Kidney (tissue), 14 donors: ENCODE results near the gene P3H3. TPM values are rescaled to one million over a fixed set of nuclear protein-coding genes. Genes with fewer than 3 reads are reported as not detected.

Experiments used
- DNase-seq, 5 donors: peaks; one replicate each; pipeline ENCODE4 v3.0.0-alpha.2; 2013 to 2020
- FAIRE-seq: peaks from 2 replicates; lab custom pipeline; 2012; peaks lifted over from hg19 to GRCh38; lab: Jason Lieb, UNC
- H3K27ac ChIP-seq, 2 donors: one replicate each; pipeline ENCODE4 v1.7.0; 2013; ENCODE audit warnings: low read depth in 2 of 2, low read length in 2 of 2, inconsistent platforms in 1 of 2
- H3K27me3 ChIP-seq: one replicate; pipeline ENCODE4 v1.7.1; 2013; ENCODE audit warnings: low read length, inconsistent platforms; ENCODE audit not compliant: control insufficient read depth, insufficient read depth
- H3K36me3 ChIP-seq, 3 donors: one replicate each; pipeline versions ENCODE4 v1.7.0 to v1.7.1; 2013; ENCODE audit warnings: low read length in 3 of 3, control low read depth in 1 of 3, inconsistent platforms in 1 of 3; ENCODE audit not compliant: insufficient read depth in 3 of 3, control insufficient read depth in 2 of 3
- H3K4me1 ChIP-seq, 3 donors: one replicate each; pipeline versions ENCODE4 v1.7.0 to v1.7.1; 2013; ENCODE audit warnings: low read length in 3 of 3, inconsistent platforms in 1 of 3, low read depth in 1 of 3; ENCODE audit not compliant: control insufficient read depth in 2 of 3, insufficient read depth in 2 of 3
- H3K4me3 ChIP-seq, 3 donors: one replicate each; pipeline versions ENCODE4 v1.7.0 to v1.8.1; 2013; ENCODE audit warnings: low read length in 3 of 3, control low read depth in 1 of 3, inconsistent platforms in 1 of 3
- H3K9ac ChIP-seq, 3 donors: one replicate each; pipeline versions ENCODE4 v1.7.0 to v1.7.1; 2013; ENCODE audit warnings: low read length in 3 of 3, control low read depth in 1 of 3, inconsistent platforms in 1 of 3
- H3K9me3 ChIP-seq, 3 donors: one replicate each; pipeline versions ENCODE4 v1.7.0 to v1.7.1; 2013; ENCODE audit warnings: low read length in 3 of 3, control low read depth in 1 of 3, inconsistent platforms in 1 of 3; ENCODE audit not compliant: control insufficient read depth in 2 of 3, insufficient read depth in 1 of 3
- intact Hi-C: fragments of 100-400 bp; cut with DNase I; formaldehyde crosslinking; loops from one replicate; pipeline ENCODE4 v1.11.1; 2022
- polyA plus RNA-seq: library from polyadenylated mRNA; stranded (reverse); fragments of 350-450 nt; fragmentation: Illumina TruSeq; extraction: RNeasy Lipid Tissue Mini Kit (QIAGEN cat#74804); gene quantifications from one replicate; pipeline ENCODE4 v1.2.3, GENCODE V29; 2014; ENCODE audit warnings: low read depth, low replicate concordance; ENCODE audit not compliant: insufficient read depth
- total RNA-seq: library from RNA; stranded (reverse); fragmentation: NEBNext Ultra II Directional; extraction: Animal tissue kit (Norgen Biotek cat#: 25700); gene quantifications from one replicate; pipeline ENCODE4 v1.2.1, GENCODE V29; 2021
- TF ChIP-seq, protein P1 (sequence below): IDR thresholded peaks from 3 replicates; pipeline ENCODE4 v1.5.1; 2012; ENCODE audit warnings: mild to moderate bottlenecking, moderate library complexity, borderline replicate concordance; ENCODE audit not compliant: insufficient read depth; ENCODE audit errors: extremely low read depth
- donor health status: control.
- donor health status: control.
- donor health status: control.
- donor health status: control.
- donor health status: control.
- donor health status: DM: yes; HTN: yes; CAD: no.
- donor health status: Normal renal cell carcinoma (clear cell type).

Gene P3H3
- total and polyA plus RNA-seq, 2 donors from 2014 or later: 17.0 to 18.5 TPM

DNA sequence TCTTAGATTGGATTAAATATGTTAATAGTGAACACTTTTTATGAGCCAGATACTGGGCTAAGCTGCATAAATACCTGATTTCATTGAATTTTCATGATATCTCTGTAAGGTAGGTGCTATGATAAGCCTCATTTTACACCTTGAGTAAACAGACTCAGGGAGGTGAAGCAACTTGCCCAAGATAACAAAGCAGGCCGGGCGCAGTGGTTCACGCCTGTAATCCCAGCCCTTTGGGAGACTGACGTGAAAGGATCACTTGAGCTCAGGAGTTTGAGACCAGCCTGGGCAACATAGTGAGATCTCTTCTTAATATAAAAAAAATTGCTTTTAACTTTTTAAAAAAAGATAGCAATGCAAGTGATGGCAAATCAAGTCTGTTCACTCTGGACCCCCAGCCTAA is 13.9 kb downstream of the P3H3 start:
- no peaks in the 10 kb centered on the region for H3K27me3 ChIP-seq
- H3K4me3 ChIP-seq: no peak overlapping the region
- no peak for FAIRE-seq
- no peaks in the 10 kb centered on the region for H3K4me1 ChIP-seq
- DNase-seq: no peak
- H3K36me3 ChIP-seq: peaks cover 0 to 9% (median 2%) of the 10 kb centered on the region in 3 donors
- no peak overlapping the region for H3K27ac ChIP-seq
- intact Hi-C loops: no loop called here
- no peak overlapping the region for H3K9ac ChIP-seq
- H3K9me3 ChIP-seq: no peaks in the 10 kb centered on the region
- TF ChIP-seq, protein P1, sequence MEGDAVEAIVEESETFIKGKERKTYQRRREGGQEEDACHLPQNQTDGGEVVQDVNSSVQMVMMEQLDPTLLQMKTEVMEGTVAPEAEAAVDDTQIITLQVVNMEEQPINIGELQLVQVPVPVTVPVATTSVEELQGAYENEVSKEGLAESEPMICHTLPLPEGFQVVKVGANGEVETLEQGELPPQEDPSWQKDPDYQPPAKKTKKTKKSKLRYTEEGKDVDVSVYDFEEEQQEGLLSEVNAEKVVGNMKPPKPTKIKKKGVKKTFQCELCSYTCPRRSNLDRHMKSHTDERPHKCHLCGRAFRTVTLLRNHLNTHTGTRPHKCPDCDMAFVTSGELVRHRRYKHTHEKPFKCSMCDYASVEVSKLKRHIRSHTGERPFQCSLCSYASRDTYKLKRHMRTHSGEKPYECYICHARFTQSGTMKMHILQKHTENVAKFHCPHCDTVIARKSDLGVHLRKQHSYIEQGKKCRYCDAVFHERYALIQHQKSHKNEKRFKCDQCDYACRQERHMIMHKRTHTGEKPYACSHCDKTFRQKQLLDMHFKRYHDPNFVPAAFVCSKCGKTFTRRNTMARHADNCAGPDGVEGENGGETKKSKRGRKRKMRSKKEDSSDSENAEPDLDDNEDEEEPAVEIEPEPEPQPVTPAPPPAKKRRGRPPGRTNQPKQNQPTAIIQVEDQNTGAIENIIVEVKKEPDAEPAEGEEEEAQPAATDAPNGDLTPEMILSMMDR: no peak

DNA sequence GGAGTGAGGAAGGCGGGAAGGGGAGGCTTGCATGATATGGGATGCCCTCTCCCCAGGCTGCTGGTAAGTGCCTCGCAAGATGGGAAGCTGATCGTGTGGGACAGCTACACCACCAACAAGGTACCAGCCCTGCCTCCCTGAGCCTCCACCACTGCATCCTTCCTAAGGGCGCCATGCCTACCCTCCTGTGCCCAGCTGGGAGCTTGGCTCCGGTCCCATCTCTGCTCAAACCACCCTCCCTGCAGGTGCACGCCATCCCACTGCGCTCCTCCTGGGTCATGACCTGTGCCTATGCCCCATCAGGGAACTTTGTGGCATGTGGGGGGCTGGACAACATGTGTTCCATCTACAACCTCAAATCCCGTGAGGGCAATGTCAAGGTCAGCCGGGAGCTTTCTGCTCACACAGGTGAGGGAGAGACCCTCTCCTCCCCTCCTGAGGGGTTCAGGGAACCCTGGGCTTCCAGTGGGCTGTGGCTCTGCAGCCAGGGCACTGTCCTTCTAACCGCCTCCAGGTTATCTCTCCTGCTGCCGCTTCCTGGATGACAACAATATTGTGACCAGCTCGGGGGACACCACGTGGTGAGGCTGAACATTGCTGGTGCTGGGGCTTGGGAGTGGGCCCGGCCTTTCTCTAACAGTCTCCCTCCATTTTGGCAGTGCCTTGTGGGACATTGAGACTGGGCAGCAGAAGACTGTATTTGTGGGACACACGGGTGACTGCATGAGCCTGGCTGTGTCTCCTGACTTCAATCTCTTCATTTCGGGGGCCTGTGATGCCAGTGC is 15.1 kb downstream of the P3H3 start:
- no peak overlapping the region for H3K9ac ChIP-seq
- FAIRE-seq (no peak), DNase-seq (no peak)
- TF ChIP-seq, protein P1: no peak
- H3K27me3 ChIP-seq: no peaks in the 10 kb centered on the region
- no peak overlapping the region for H3K4me3 ChIP-seq
- H3K9me3 ChIP-seq: no peaks in the 10 kb centered on the region
- intact Hi-C loops: no loop called here
- H3K4me1 ChIP-seq: no peaks in the 10 kb centered on the region
- peaks cover 0 to 4% (median 2%) of the 10 kb centered on the region in 3 donors for H3K36me3 ChIP-seq
- H3K27ac ChIP-seq: no peak overlapping the region

- peak in 1 of 5 donors; percentile 74 for DNase-seq
- Histone ChIP-seq H3K9me3 (no peaks in the 10 kb centered on the region), H3K4me1 (no peaks in the 10 kb centered on the region), H3K27me3 (no peaks in the 10 kb centered on the region), H3K27ac (no peak overlapping the region), H3K36me3 (peaks cover 0 to 4% (median 2%) of the 10 kb centered on the region in 3 donors), H3K4me3 (no peak overlapping the region), H3K9ac (no peak overlapping the region)
- no peak for FAIRE-seq
- TF ChIP-seq, protein P1: no peak
- intact Hi-C loops: no loop called here
Measured at GRCh38 chr12:6845395-6845794, 17.2 kb downstream of the P3H3 start.
